Stomach smooth muscle (tissue), 2 donors: Measurements from ENCODE around the gene SHLD2.
"Not testable (repeated sequence)": the region's sequence is repeated elsewhere in the genome, so short reads cannot be mapped to it uniquely, and the experiment has no call there.

Source experiments
- H3K27ac ChIP-seq: one replicate; pipeline ENCODE4 v1.7.0; 2013; ENCODE audit warnings: mild to moderate bottlenecking, low read length, inconsistent platforms
- H3K27me3 ChIP-seq, 2 donors: one replicate each; pipeline ENCODE4 v1.7.0; 2013; ENCODE audit warnings: low read length in 2 of 2; ENCODE audit not compliant: insufficient read depth in 2 of 2, control insufficient read depth in 1 of 2
- H3K36me3 ChIP-seq, 2 donors: one replicate each; pipeline ENCODE4 v1.7.0; 2013; ENCODE audit warnings: low read length in 2 of 2; ENCODE audit not compliant: control insufficient read depth in 2 of 2, insufficient read depth in 2 of 2
- H3K4me1 ChIP-seq: one replicate; pipeline ENCODE4 v1.7.0; 2013; ENCODE audit warnings: low read length; ENCODE audit not compliant: control insufficient read depth, insufficient read depth
- H3K4me3 ChIP-seq, 2 donors: one replicate each; pipeline ENCODE4 v1.7.0; 2013; ENCODE audit warnings: low read length in 2 of 2
- H3K9ac ChIP-seq, 2 donors: one replicate each; pipeline ENCODE4 v1.7.0; 2013; ENCODE audit warnings: low read length in 2 of 2, mild to moderate bottlenecking in 1 of 2
- H3K9me3 ChIP-seq, 2 donors: one replicate each; pipeline ENCODE4 v1.7.0; 2013; ENCODE audit warnings: low read length in 2 of 2; ENCODE audit not compliant: control insufficient read depth in 2 of 2
- donor health status: healthy.
- donor health status: Pancreatic carcinoma.

SHLD2 gene

GRCh38 chr10:87066178-87066577 is 28.8 kb upstream of the SHLD2 start:
- Histone ChIP-seq H3K9ac (no peak overlapping the region), H3K9me3 (no peaks in the 10 kb centered on the region), H3K36me3 (peaks cover 27 to 46% of the 10 kb centered on the region in 2 donors), H3K27me3 (no peaks in the 10 kb centered on the region), H3K4me1 (no peaks in the 10 kb centered on the region), H3K27ac (no peak overlapping the region), H3K4me3 (no peak overlapping the region)

- H3K36me3 ChIP-seq: peaks cover 27 to 46% of the 10 kb centered on the region in 2 donors
- H3K4me3 ChIP-seq: no peak overlapping the region
- no peaks in the 10 kb centered on the region for H3K4me1 ChIP-seq
Observed at GRCh38 chr10:87066865-87067264, 28.1 kb upstream of the SHLD2 start.

GRCh38 chr10:87068281-87068680 is 26.7 kb upstream of the SHLD2 start:
- no peaks in the 10 kb centered on the region for H3K9me3 ChIP-seq
- H3K9ac ChIP-seq: no peak overlapping the region
- no peak overlapping the region for H3K4me3 ChIP-seq
- peaks cover 32 to 50% of the 10 kb centered on the region in 2 donors for H3K36me3 ChIP-seq
- no peak overlapping the region for H3K27ac ChIP-seq
- no peaks in the 10 kb centered on the region for H3K4me1 ChIP-seq
- H3K27me3 ChIP-seq: no peaks in the 10 kb centered on the region

More at GRCh38 chr10:87066865-87067264, 28.1 kb upstream of the SHLD2 start:
- Histone ChIP-seq H3K9ac (no peak overlapping the region), H3K27ac (no peak overlapping the region), H3K27me3 (no peaks in the 10 kb centered on the region), H3K9me3 (no peaks in the 10 kb centered on the region)

GRCh38 chr10:87072449-87072848 is 22.6 kb upstream of the SHLD2 start:
- no peak overlapping the region for H3K4me3 ChIP-seq
- no peak overlapping the region for H3K27ac ChIP-seq
- H3K9ac ChIP-seq: no peak overlapping the region
- no peaks in the 10 kb centered on the region for H3K27me3 ChIP-seq
- no peaks in the 10 kb centered on the region for H3K4me1 ChIP-seq
- H3K36me3 ChIP-seq: peaks cover 18 to 31% of the 10 kb centered on the region in 2 donors
- no peaks in the 10 kb centered on the region for H3K9me3 ChIP-seq

GRCh38 chr10:87076421-87076820 is 18.6 kb upstream of the SHLD2 start:
- not testable (repeated sequence) for H3K27me3 ChIP-seq, H3K9me3 ChIP-seq, H3K27ac ChIP-seq, H3K4me3 ChIP-seq, H3K4me1 ChIP-seq, H3K9ac ChIP-seq
- peaks cover 5 to 18% of the 10 kb centered on the region in 2 donors for H3K36me3 ChIP-seq

- Histone ChIP-seq H3K36me3 (no peaks in the 10 kb centered on the region), H3K4me1 (no peaks in the 10 kb centered on the region), H3K9me3 (no peaks in the 10 kb centered on the region), H3K27ac (no peak overlapping the region), H3K27me3 (no peaks in the 10 kb centered on the region), H3K9ac (no peak overlapping the region), H3K4me3 (no peak overlapping the region)
Observed at GRCh38 chr10:87079106-87079836, 15.7 kb upstream of the SHLD2 start.

- H3K36me3 ChIP-seq, H3K9me3 ChIP-seq, H3K4me1 ChIP-seq, H3K9ac ChIP-seq, H3K27ac ChIP-seq, H3K4me3 ChIP-seq, H3K27me3 ChIP-seq: not testable (repeated sequence)
Observed at GRCh38 chr10:87080621-87081020, 14.4 kb upstream of the SHLD2 start.

- not testable (repeated sequence) for H3K4me1 ChIP-seq, H3K9ac ChIP-seq, H3K36me3 ChIP-seq, H3K27me3 ChIP-seq, H3K9me3 ChIP-seq, H3K27ac ChIP-seq, H3K4me3 ChIP-seq
Observed at GRCh38 chr10:87081574-87081973, 13.4 kb upstream of the SHLD2 start.

- H3K27ac ChIP-seq, H3K9me3 ChIP-seq, H3K4me3 ChIP-seq, H3K4me1 ChIP-seq, H3K36me3 ChIP-seq, H3K9ac ChIP-seq, H3K27me3 ChIP-seq: not testable (repeated sequence)
Observed at GRCh38 chr10:87082219-87082618, 12.8 kb upstream of the SHLD2 start.

- H3K36me3 ChIP-seq, H3K27ac ChIP-seq, H3K9ac ChIP-seq: not testable (repeated sequence)
Observed at GRCh38 chr10:87083576-87084290, 11.3 kb upstream of the SHLD2 start.

GRCh38 chr10:87084291-87084782 is 10.7 kb upstream of the SHLD2 start:
- not testable (repeated sequence) for H3K27me3 ChIP-seq, H3K9me3 ChIP-seq, H3K4me1 ChIP-seq, H3K36me3 ChIP-seq, H3K9ac ChIP-seq, H3K4me3 ChIP-seq
- peak overlapping the region; percentile 18 for H3K27ac ChIP-seq

More at GRCh38 chr10:87083576-87084290, 11.3 kb upstream of the SHLD2 start:
- not testable (repeated sequence) for H3K4me1 ChIP-seq, H3K4me3 ChIP-seq, H3K27me3 ChIP-seq, H3K9me3 ChIP-seq
